HEK293 (cell line): ENCODE data around the gene IFITM1.

ENCODE experiments used
- ATF2 ChIP-seq: fragments of 450-650 bp; formaldehyde crosslinking; IDR thresholded peaks from 2 replicates; pipeline ENCODE4 v1.5.1; 2016; ENCODE audit warnings: missing biosample characterization, missing genetic modification characterization, low read depth
- CTCF ChIP-seq: fragments of 450-650 bp; formaldehyde crosslinking; IDR thresholded peaks from 2 replicates; pipeline ENCODE4 v1.5.1; 2016; ENCODE audit warnings: missing biosample characterization, missing genetic modification characterization
- KLF17 ChIP-seq: fragments of 450-650 bp; formaldehyde crosslinking; IDR thresholded peaks from 2 replicates; pipeline ENCODE4 v1.5.1; 2016; ENCODE audit warnings: missing biosample characterization, missing genetic modification characterization
- ZNF112 ChIP-seq: fragments of 450-650 bp; formaldehyde crosslinking; IDR thresholded peaks from 2 replicates; pipeline ENCODE4 v1.5.0; 2017; ENCODE audit warnings: missing biosample characterization, missing genetic modification characterization
- ZNF133 ChIP-seq: fragments of 450-650 bp; formaldehyde crosslinking; IDR thresholded peaks from 2 replicates; pipeline ENCODE4 v1.5.1; 2016; ENCODE audit warnings: missing biosample characterization, missing genetic modification characterization
- ZNF239 ChIP-seq: fragments of 450-650 bp; formaldehyde crosslinking; IDR thresholded peaks from 2 replicates; pipeline ENCODE4 v1.5.1; 2016; ENCODE audit warnings: missing biosample characterization, missing genetic modification characterization
- ZNF398 ChIP-seq: fragments of 450-650 bp; formaldehyde crosslinking; IDR thresholded peaks from 2 replicates; pipeline ENCODE4 v1.5.1; 2017; ENCODE audit warnings: missing biosample characterization, missing genetic modification characterization
- ZNF416 ChIP-seq: fragments of 450-650 bp; formaldehyde crosslinking; IDR thresholded peaks from 2 replicates; pipeline ENCODE4 v1.5.1; 2016; ENCODE audit warnings: missing biosample characterization, missing genetic modification characterization
- ZNF670 ChIP-seq: fragments of 450-650 bp; formaldehyde crosslinking; IDR thresholded peaks from 2 replicates; pipeline ENCODE4 v1.5.1; 2016; ENCODE audit warnings: missing biosample characterization, missing genetic modification characterization, low read depth

- TF ChIP-seq ATF2 (no peak), CTCF (tag by site-specific recombination) (no peak), ZNF133 (tag by site-specific recombination) (no peak), ZNF398 (tag by site-specific recombination) (no peak), KLF17 (tag by site-specific recombination) (no peak), ZNF670 (tag by site-specific recombination) (no peak), ZNF112 (no peak), ZNF239 (no peak), ZNF416 (tag by site-specific recombination) (no peak)
These were observed 15.3 kb upstream of the IFITM1 start for GRCh38 chr11:298406-299065.
